Right atrium auricular region (tissue), 2 donors: ENCODE results near the gene MGAT5B. TPM values are rescaled to one million over a fixed set of nuclear protein-coding genes. Genes with fewer than 3 reads are reported as not detected.

Experiments
- DNase-seq: peaks from one replicate; pipeline ENCODE4 v3.0.0-alpha.2; 2019; ENCODE audit warnings: low spot score
- H3K27ac ChIP-seq, 2 donors: fragments of 200-600 bp; sonication (generic); 1 replicate in 1 of 2; 2 replicates in 1 of 2; pipeline ENCODE4 v1.5.1; 2016 to 2019
- H3K27me3 ChIP-seq, 2 donors: fragments of 200-600 bp; sonication (generic); one replicate each; pipeline versions ENCODE4 v1.5.1 to v1.6.0; 2017 to 2019
- H3K36me3 ChIP-seq: fragments of 200-600 bp; sonication (generic); one replicate; pipeline ENCODE4 v1.5.1; 2016
- H3K4me1 ChIP-seq, 2 donors: fragments of 200-600 bp; sonication (generic); one replicate each; pipeline versions ENCODE4 v1.5.1 to v1.6.0; 2017 to 2019
- H3K4me3 ChIP-seq, 2 donors: fragments of 200-600 bp; sonication (generic); 1 replicate in 1 of 2; 2 replicates in 1 of 2; pipeline ENCODE4 v1.5.1; 2017 to 2019; ENCODE audit warnings: mild to moderate bottlenecking in 1 of 2, moderate library complexity in 1 of 2
- H3K9me3 ChIP-seq, 2 donors: fragments of 200-600 bp; sonication (generic); one replicate each; pipeline ENCODE4 v1.5.1; 2019
- total RNA-seq, 2 donors: library from RNA; depleted of rRNA; stranded (reverse); fragments of >200 nt; gene quantifications; one replicate each; pipeline ENCODE4 v1.1.0, GENCODE V29; 2016
- TF ChIP-seq, protein P1 (sequence below), 2 donors: fragments of 200-600 bp; sonication (generic); IDR thresholded peaks; one replicate each; pipeline ENCODE4 v1.5.1; 2019; ENCODE audit warnings: antibody characterized with exemption in 2 of 2

The MGAT5B gene
- total RNA-seq, 2 donors from 2014 or later = not detected

DNA sequence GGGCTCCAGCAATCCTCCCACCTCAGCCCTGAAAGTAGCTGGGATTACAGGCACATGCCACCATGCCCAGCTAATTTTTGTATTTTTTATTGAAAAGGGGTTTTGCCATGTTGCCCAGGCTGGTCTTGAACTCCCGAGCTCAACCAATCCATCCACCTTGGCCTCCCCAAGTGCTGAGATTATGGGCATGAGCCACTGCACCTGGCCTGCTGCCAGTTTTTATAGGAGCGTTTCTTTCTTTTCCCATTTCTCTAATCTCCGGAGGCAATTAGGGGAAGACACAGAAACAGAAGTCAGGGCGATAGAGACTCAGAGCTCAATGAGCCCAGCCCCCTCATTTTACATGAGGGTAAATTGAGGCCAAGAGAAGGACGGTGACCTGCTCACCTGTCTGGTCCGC lies 10.4 kb downstream of the MGAT5B start:
- H3K4me1 ChIP-seq = no peaks in the 10 kb centered on the region
- no peak overlapping the region for H3K4me3 ChIP-seq
- no peak for DNase-seq
- TF ChIP-seq, protein P1, sequence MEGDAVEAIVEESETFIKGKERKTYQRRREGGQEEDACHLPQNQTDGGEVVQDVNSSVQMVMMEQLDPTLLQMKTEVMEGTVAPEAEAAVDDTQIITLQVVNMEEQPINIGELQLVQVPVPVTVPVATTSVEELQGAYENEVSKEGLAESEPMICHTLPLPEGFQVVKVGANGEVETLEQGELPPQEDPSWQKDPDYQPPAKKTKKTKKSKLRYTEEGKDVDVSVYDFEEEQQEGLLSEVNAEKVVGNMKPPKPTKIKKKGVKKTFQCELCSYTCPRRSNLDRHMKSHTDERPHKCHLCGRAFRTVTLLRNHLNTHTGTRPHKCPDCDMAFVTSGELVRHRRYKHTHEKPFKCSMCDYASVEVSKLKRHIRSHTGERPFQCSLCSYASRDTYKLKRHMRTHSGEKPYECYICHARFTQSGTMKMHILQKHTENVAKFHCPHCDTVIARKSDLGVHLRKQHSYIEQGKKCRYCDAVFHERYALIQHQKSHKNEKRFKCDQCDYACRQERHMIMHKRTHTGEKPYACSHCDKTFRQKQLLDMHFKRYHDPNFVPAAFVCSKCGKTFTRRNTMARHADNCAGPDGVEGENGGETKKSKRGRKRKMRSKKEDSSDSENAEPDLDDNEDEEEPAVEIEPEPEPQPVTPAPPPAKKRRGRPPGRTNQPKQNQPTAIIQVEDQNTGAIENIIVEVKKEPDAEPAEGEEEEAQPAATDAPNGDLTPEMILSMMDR (IDR thresholded peaks at IDR 0.05) = no peak
- no peaks in the 10 kb centered on the region for H3K27me3 ChIP-seq
- H3K36me3 ChIP-seq = no peaks in the 10 kb centered on the region
- no peaks in the 10 kb centered on the region for H3K9me3 ChIP-seq
- no peak overlapping the region for H3K27ac ChIP-seq

DNA sequence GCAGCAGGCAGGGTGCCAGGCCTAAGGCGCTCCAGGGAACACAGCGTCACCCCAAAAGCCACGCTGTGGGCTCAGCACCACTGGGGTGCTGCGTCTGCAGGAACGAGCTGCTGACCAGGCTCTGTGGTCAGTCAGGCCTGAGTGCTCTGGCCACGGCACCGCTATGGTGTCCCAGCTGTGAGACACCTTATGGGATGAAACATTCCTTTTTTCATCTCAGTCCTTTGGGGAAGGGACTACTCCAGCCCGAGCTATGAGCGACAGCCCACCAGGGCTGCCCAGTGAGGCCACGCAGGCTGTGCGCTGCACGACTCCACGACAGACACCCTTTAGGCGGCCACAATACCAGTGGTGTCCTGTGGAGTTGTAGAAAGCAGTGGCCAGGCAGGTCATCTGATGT lies 11.1 kb downstream of the MGAT5B start:
- H3K27ac ChIP-seq = no peak overlapping the region
- no peak overlapping the region for H3K4me3 ChIP-seq
- H3K27me3 ChIP-seq = no peaks in the 10 kb centered on the region
- TF ChIP-seq, protein P1 (IDR thresholded peaks at IDR 0.05) = no peak
- no peaks in the 10 kb centered on the region for H3K4me1 ChIP-seq
- no peaks in the 10 kb centered on the region for H3K36me3 ChIP-seq
- no peak for DNase-seq
- no peaks in the 10 kb centered on the region for H3K9me3 ChIP-seq

DNA sequence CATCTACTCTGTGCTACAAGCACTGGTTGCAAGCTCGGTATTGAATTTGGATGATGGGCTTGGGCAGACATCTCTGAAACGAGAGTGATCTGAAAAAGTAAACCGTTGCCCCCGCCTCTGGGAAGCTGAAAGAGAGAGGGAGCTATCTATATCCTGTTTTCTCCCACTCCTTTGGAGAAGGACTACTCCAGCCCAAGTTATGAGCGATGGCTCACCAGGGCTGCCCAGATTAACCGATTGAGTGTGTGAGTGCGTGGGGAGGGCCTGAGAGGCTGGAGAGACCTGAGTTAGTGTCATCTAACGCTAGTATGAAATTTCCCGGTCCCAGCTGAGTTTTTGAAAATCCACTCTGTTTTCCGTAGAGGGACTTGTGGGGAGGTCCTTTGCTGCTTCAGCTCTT lies 11.5 kb downstream of the MGAT5B start:
- no peaks in the 10 kb centered on the region for H3K36me3 ChIP-seq
- no peak overlapping the region for H3K4me3 ChIP-seq
- H3K4me1 ChIP-seq = no peaks in the 10 kb centered on the region
- H3K27me3 ChIP-seq = no peaks in the 10 kb centered on the region
- no peaks in the 10 kb centered on the region for H3K9me3 ChIP-seq
- H3K27ac ChIP-seq = no peak overlapping the region
- TF ChIP-seq, protein P1 (IDR thresholded peaks at IDR 0.05) = no peak
- no peak for DNase-seq

DNA sequence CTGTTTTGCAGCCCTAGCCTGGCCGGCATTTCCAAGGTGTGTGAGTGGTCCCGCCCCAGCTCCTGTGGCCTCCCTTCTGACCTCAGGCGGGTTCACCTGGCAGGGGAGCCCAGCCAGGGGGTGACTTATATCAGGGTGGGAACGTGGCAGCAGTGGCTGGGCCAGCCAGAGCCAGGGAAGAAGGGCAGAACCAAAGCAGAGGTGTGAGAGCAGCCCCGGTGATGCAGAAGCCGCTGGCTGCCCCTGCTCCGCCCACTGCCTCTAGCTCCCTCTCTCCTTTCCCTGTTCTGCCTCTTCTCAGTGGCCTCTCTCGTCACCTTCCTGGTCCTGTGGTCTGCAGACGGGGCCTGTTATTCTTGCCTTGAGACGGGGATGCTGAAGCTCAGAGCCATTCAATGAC lies 12.1 kb downstream of the MGAT5B start:
- Histone ChIP-seq H3K27me3 (no peaks in the 10 kb centered on the region), H3K9me3 (no peaks in the 10 kb centered on the region), H3K27ac (no peak overlapping the region), H3K4me1 (no peaks in the 10 kb centered on the region), H3K36me3 (no peaks in the 10 kb centered on the region), H3K4me3 (no peak overlapping the region)
- TF ChIP-seq, protein P1 (IDR thresholded peaks at IDR 0.05) = no peak
- DNase-seq = no peak

DNA sequence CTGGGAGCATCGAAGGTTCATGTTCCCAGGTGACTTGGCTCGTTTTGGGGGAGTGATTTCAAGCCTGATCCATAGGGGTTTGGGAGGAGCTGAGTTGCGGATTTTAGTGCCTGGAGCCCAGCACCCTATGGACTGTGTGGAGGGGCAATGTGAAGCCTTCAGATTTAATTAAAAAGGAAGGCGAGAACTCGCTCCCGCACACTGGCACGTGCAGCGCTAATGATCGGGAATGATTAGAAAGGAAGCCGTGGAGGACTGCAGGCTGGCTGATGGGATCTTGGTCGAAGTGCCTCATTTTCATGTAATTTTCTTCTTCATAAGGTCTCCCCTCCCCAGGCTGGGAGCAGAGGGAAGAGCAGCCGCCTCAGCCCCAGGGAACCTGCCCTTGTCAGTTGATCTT lies 12.8 kb downstream of the MGAT5B start:
- Histone ChIP-seq H3K4me1 (no peaks in the 10 kb centered on the region), H3K9me3 (no peaks in the 10 kb centered on the region), H3K27me3 (no peaks in the 10 kb centered on the region), H3K4me3 (no peak overlapping the region), H3K36me3 (no peaks in the 10 kb centered on the region), H3K27ac (no peak overlapping the region)
- DNase-seq = no peak
- TF ChIP-seq, protein P1 (IDR thresholded peaks at IDR 0.05) = no peak

DNA sequence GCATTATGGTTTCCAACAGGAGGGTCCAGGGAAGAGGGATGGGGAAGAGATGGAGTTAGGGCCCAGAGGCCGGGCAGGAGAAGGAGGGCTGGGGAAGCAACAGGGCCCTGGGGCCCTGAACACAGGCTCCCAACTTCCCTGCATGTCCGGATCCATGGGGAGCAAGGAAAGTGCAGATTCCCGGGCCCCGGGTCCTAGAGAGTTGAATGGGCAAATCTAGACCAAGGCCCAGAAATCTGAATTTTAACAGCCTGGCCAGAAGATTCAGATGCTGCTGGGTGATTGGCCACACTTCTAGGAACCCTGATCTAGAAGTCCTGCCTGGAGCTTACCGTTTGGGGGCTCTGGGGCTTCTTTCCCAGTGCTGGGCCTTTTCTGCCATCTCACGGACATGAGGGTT lies 13.2 kb downstream of the MGAT5B start:
- H3K27ac ChIP-seq = no peak overlapping the region
- no peaks in the 10 kb centered on the region for H3K9me3 ChIP-seq
- TF ChIP-seq, protein P1 (IDR thresholded peaks at IDR 0.05) = no peak
- H3K4me1 ChIP-seq = no peaks in the 10 kb centered on the region
- H3K36me3 ChIP-seq = no peaks in the 10 kb centered on the region
- no peaks in the 10 kb centered on the region for H3K27me3 ChIP-seq
- DNase-seq = no peak
- H3K4me3 ChIP-seq = no peak overlapping the region
